Activated CD4-positive, CD25-positive, alpha-beta regulatory T cell treated with anti-CD3 and anti-CD28 coated beads, Interleukin-2, amount 50 U/mL, for 24 hours (primary cell): Measurements from ENCODE around the gene DENND1B.
"Not testable (repeated sequence)": the region's sequence is repeated elsewhere in the genome, so short reads cannot be mapped to it uniquely, and the experiment has no call there.

Source experiments
- ATAC-seq, 2 donors: fragments of 150-1000 bp; cut with Tn5 transposase; one replicate each; pipeline ENCODE4 v1.10.0; 2021; ENCODE audit warnings: mild to moderate bottlenecking in 1 of 2, moderate library complexity in 1 of 2

Gene DENND1B

GRCh38 chr1:197740992-197741391, 34.3 kb downstream of the DENND1B start:
- ATAC-seq = no peak

GRCh38 chr1:197738927-197739326, 36.4 kb downstream of the DENND1B start:
- ATAC-seq = no peak

DNA sequence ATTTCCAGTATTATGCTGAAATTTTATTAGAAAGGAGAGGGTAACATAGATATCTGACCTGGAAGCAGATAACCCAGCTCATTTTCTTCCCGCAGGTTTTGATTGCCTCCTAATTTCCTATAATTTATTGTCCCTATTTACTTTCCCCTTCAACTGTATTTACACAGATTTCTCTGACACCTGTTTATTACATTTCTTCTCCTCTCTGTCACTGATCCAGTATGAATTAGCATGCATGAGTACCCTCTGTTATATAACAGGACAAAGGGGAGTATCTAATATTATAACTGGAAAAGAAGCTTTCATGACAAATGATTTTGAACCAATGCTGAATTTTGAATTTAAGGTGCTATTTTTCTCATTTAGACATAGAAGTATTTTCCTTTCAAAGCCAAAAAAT, 37.4 kb downstream of the DENND1B start:
- no peak for ATAC-seq

- no peak for ATAC-seq
These were observed 38.6 kb downstream of the DENND1B start for GRCh38 chr1:197736685-197737084.

DNA sequence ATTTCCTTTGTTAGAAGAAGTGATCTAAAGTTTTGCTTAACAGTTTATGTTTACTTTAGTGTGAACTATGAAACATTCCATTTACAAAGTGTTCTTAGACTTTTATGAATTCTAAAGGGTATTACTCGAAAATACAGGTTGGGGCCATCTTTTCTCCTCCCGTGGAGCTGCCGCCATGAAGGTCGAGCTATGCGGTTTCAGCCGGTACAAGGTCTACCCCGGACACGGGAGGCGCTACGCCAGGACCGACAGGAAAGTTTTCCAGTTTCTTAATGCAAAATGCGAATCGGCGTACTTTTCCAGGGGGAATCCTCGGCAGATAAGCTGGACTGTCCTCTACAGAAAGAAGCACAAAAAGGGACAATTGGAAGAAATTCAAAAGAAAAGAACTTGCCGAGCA, 39.8 kb downstream of the DENND1B start:
- ATAC-seq = no peak

- ATAC-seq = no peak
These were observed 42.0 kb downstream of the DENND1B start for GRCh38 chr1:197733324-197733723.

- ATAC-seq = no peak
These were observed 43.1 kb downstream of the DENND1B start for GRCh38 chr1:197732187-197732586.

DNA sequence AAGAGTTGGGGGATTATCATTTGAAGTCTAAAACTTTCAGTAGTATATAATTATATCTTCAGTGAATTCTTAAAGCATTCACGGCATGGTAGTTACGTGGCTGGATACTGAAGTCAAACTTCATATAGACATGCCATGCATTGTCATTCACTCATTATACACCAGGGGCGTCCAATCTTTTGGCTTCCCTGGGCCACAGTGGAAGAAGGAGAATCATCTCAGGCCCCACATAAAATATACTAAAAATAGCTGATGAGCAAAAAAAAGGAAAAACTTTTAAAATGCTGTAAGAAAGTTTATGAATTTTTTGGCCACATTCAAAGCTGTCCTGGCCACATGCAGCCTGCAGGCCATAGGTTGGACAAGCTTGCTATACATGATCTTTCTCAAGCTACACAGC, 43.8 kb downstream of the DENND1B start:
- no peak for ATAC-seq

GRCh38 chr1:197725976-197726375, 49.3 kb downstream of the DENND1B start:
- ATAC-seq = no peak

GRCh38 chr1:197725044-197725443, 50.2 kb downstream of the DENND1B start:
- ATAC-seq = no peak

DNA sequence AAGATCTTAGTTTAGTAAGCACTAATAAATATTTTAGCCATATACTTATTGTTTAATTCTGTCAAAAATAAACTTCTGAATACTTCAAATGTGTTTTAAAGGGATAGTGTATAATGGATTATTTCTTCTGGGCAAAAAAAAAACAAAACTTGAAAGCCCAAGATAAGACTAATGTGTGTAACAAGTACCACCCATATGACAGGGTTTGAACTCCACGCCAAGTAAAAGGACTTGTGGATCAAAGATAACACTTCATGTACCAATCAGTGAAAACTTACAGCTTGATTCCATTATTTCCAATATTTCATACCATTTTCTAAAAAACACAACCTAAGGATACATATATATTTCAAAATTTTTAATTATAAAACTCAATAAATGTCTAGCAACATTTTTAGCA, 59.5 kb downstream of the DENND1B start:
- ATAC-seq = no peak

DNA sequence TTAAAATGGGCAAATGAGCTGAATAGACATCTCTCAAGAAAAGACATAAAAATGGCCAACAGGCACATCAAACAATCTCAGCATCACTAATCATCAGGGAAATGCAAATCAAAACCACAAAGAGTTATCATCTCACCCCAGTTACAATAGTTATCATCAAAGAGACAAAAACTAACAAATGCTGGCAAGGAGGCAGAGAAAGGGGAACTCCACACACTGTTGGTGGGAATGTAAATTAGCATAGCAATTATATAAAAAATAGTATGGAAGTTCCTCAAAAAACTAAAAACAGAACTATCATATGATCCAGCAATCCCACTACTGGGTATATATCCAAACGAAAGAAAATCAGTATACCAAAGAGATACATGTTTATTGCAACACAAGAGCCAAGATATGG, 68.7 kb downstream of the DENND1B start:
- no peak for ATAC-seq

DNA sequence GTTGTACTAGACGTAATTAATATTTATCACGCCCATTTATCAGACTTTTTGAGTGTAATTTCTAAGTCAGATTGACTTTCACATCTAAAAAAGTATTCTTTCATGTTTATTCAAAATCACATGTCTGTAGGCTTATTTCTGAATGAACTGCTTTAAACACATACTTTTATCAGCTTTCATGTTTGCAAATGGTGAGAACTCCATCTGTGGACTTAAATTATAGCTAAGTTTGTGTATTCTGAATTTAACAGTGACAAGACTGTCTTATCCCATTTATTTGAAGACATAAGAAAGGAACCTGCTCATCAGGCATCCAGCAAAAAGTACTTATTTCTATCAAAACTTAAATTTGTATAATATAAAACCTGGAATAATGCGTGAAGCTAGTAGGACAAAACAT, 69.3 kb downstream of the DENND1B start:
- ATAC-seq = no peak

DNA sequence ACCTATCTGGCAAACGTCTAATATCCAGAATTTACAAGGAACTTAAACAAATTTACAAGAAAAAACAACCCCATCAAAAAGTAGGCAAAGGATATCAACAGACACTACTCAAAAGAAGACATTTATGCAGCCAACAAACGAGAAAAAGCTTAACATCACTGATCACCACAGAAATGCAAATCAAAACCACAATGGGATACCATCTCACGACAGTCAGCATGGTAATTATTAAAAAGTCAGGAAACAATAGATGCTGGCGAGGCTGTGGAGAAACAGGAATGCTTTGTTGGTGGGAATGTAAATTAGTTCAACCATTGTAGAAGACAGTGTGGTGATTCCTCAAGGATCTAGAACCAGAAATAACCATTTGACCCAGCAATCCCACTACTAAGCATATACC, 74.6 kb downstream of the DENND1B start:
- ATAC-seq = not testable (repeated sequence)

- no peak for ATAC-seq
These were observed 78.9 kb downstream of the DENND1B start for GRCh38 chr1:197696372-197696771.

DNA sequence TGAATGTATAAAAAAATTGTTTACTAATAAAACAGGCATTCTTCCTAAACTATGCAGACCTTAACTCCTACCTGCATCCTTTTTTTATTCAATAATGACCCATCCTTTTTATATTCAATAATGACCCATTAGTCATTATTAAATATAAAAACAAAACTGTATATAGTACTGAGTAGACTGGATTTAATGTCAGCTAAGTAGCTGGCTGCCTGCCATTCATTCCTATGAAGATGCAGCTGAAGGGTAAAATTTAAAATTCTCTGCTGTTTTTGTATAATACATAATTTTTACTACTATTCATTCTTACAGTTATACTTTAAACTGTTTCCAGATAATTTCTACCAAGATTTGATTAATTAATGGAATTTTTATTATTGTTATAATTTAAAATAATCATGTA, 79.3 kb downstream of the DENND1B start:
- ATAC-seq = no peak

DNA sequence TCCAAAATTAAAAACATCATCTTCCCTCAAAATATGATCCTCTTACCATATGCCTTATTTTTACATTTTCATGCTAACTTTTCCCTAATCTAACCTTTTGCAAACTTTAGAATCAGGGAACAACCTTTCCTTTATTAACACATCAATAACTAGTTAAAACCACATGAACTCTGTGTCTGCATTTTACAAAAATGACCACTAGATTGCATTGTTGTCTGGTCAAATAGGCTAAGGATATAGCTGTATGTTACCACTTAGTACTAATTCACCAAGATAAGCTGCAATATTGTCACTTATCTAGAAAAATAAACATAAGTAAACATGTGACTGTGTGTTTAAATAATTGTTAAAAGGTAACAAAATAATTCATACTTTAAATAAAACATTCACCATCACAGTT, 82.3 kb downstream of the DENND1B start:
- ATAC-seq = no peak

GRCh38 chr1:197691816-197692215, 83.5 kb downstream of the DENND1B start:
- no peak for ATAC-seq

DNA sequence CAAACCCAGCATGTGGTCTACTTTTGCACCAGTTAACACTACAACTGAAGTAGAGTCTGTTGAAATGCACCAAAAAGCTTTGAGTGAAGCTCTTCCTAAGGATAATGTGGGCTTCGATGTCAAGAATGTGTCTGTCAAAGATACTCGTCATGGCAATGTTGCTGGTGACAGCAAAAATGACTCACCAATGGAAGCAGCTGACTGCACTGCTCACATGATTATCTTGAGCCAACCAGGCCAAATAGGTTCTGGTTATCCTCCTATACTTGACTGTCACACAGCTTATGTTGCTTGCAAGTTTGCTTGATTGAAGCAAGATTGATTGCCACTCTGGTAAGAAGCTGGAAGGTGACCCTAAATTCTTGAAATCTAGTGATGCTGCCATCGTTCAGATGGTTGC, 85.2 kb downstream of the DENND1B start:
- no peak for ATAC-seq

DNA sequence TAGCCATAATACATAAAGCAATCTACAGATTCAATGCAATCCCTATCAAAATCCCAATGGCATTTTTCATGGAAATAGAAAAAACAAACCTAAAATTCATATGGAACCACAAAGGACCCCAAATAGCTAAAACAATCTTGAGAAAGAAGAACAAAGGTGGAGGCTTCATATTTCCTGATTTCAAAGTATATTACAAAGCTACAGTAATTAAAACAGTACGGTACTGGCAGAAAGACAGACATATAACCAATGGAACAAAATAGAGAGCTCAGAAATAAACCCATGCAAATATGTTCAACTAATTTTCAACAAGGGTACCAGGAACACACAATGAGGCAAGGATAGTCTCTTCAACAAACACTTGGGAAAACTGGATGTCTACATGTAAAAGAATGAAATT, 87.0 kb downstream of the DENND1B start:
- no peak for ATAC-seq

- no peak for ATAC-seq
These were observed 88.5 kb downstream of the DENND1B start for GRCh38 chr1:197686702-197687355.

DNA sequence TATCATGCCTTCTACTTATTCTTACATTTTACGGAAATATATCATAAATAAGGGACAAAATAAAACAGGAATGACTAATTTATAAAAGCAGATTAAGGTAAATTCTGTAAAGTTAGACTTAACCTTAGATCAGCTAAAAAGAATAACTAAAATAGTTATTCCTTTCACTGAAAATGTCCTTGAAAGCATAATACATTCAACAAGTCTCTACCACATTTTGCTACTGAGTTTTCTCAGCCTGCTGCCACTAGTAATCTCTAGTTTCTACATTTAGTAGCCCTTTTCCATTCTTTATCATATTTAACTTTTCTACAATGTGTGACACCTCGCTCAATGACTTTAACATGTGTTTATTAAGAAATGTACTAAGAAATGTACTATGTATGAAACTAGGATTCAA, 89.0 kb downstream of the DENND1B start:
- ATAC-seq = no peak

GRCh38 chr1:197685785-197686184, 89.5 kb downstream of the DENND1B start:
- no peak for ATAC-seq

DNA sequence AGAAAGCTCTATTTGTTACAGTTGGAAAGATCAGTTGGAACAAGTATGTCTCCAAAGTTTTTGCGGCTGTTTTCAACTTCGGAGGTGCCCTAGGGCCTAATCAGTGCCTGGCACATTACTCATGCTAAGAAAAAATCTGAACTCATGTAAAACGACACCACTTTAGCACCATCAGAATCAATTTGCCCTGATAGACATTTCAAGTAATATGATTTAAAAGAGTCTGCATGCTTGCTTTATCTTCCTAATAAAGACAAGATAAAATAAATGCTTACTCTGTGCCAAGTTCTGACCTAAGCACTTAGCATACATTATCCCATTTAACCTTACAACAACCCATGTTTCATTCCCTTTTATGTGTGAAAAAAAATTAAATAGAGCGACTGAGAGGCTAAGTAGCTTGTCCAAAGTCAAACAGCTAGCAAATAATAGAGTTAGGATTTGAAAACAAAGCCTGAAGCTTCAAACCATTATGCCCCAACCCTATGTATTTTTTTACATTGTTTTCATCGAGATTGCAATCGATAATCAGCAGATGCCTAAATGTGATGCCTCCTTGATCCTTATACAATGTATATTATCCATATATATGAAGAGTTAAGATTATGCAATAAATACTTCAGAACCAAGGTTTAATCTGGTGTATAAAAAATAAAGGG, 91.3 kb downstream of the DENND1B start:
- no peak for ATAC-seq

DNA sequence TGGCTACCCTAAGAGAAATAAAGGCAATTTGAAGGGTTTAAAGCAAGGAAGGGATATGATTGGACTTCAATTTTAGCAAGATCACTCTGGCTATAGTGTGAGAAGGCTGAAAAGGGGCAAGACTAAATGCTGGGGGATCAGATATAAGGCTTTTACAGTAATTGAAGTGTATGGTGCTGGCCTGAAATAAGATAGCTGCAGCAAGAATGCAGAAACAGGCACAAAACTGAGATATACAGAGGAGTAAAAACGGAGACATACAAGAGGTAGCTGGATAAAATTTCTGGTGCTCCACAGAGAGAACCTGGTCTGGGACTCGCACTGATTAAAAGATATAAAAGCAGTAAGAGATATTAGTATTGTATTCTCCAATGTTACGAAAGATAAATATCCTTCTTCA, 92.0 kb downstream of the DENND1B start:
- no peak for ATAC-seq
